GM12891 (cell line): ENCODE results near the gene RTRAF.
A peak's percentile ranks its signal among the peaks of the same experiment; 100 is the strongest.

ENCODE experiments used
- DNase-seq: peaks from one replicate; pipeline ENCODE4 v3.0.0; 2011; ENCODE audit warnings: low spot score; ENCODE audit not compliant: insufficient read length
- FAIRE-seq: peaks from 2 replicates; lab custom pipeline; 2011; peaks lifted over from hg19 to GRCh38; lab: Jason Lieb, UNC
- PAX5 ChIP-seq: IDR thresholded peaks from 2 replicates; pipeline ENCODE4 v1.6.1; 2011; ENCODE audit warnings: low read length, moderate library complexity, mild to moderate bottlenecking; ENCODE audit not compliant: insufficient read depth, severe bottlenecking
- POLR2A ChIP-seq: IDR thresholded peaks from 2 replicates; pipeline ENCODE4 v1.6.1; 2011; ENCODE audit warnings: low read depth, low read length, control low read depth
- POLR2AphosphoS5 ChIP-seq: IDR thresholded peaks from 2 replicates; pipeline ENCODE4 v1.6.1; 2011; ENCODE audit warnings: low read depth, low read length, control low read depth
- POU2F2 ChIP-seq: IDR thresholded peaks from 2 replicates; pipeline ENCODE4 v1.6.1; 2011; ENCODE audit warnings: low read depth, mild to moderate bottlenecking, control low read depth, low read length, moderate library complexity
- SPI1 ChIP-seq: IDR thresholded peaks from 2 replicates; pipeline ENCODE4 v1.6.1; 2011; ENCODE audit warnings: low read depth, low read length, control low read depth
- TAF1 ChIP-seq: IDR thresholded peaks from 2 replicates; pipeline ENCODE4 v1.6.1; 2011; ENCODE audit warnings: low read depth, low read length, control low read depth

Gene RTRAF

GRCh38 chr14:52006361-52006760, 17.0 kb downstream of the RTRAF start:
- DNase-seq = no peak
- FAIRE-seq = no peak
- TF ChIP-seq POLR2A = no peak
- no peak for TF ChIP-seq TAF1
- TF ChIP-seq POU2F2 = no peak
- TF ChIP-seq POLR2AphosphoS5 = no peak
- TF ChIP-seq PAX5 = no peak
- no peak for TF ChIP-seq SPI1

DNA sequence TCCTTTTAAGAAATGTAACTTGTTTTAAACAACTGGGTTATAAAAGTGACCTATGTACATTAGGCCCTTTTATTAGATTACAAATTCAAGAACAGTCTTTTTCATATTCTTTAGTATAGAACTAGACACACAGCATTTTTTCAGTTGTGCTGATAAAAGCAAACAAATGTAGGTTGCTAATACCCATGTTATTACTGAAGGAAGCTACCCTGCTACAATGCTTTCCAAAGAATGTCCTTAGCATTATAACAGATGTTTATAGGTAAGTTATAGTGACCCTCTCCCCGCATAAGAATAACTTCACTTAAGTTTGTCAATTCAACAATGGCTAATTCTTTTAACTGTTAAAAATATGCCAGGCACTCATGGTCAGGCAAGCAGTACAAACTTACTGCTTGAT, 17.9 kb downstream of the RTRAF start:
- no peak for FAIRE-seq
- no peak for DNase-seq
- no peak for TF ChIP-seq POLR2AphosphoS5
- no peak for TF ChIP-seq PAX5
- no peak for TF ChIP-seq POU2F2
- TF ChIP-seq SPI1 = no peak
- no peak for TF ChIP-seq POLR2A
- no peak for TF ChIP-seq TAF1

GRCh38 chr14:52007637-52008036, 18.3 kb downstream of the RTRAF start:
- TF ChIP-seq POLR2A = no peak
- no peak for TF ChIP-seq TAF1
- no peak for TF ChIP-seq SPI1
- TF ChIP-seq POU2F2 = no peak
- TF ChIP-seq PAX5 = no peak
- no peak for TF ChIP-seq POLR2AphosphoS5
- DNase-seq (no peak), FAIRE-seq (no peak)

GRCh38 chr14:52008136-52008535, 18.8 kb downstream of the RTRAF start:
- TF ChIP-seq PAX5 (no peak), POU2F2 (no peak), SPI1 (no peak), TAF1 (no peak), POLR2A (no peak), POLR2AphosphoS5 (no peak)
- FAIRE-seq (no peak), DNase-seq (no peak)

GRCh38 chr14:52010173-52010693, 20.9 kb downstream of the RTRAF start:
- no peak for DNase-seq
- no peak for TF ChIP-seq PAX5
- TF ChIP-seq POU2F2 = no peak
- TF ChIP-seq SPI1 = no peak
- no peak for TF ChIP-seq POLR2A
- no peak for TF ChIP-seq TAF1
- TF ChIP-seq POLR2AphosphoS5 = no peak
- no peak for FAIRE-seq

- FAIRE-seq = no peak
- no peak for DNase-seq
- TF ChIP-seq POLR2AphosphoS5 (no peak), POLR2A (no peak; the same call in 1 of the 2 replicates), TAF1 (no peak), PAX5 (no peak), SPI1 (no peak), POU2F2 (no peak)
These were observed 22.2 kb downstream of the RTRAF start for GRCh38 chr14:52011523-52011922.

- TF ChIP-seq TAF1 (no peak), SPI1 (no peak), POLR2A (no peak), POLR2AphosphoS5 (no peak), POU2F2 (no peak), PAX5 (no peak)
- FAIRE-seq = no peak
- no peak for DNase-seq
These were observed 23.3 kb downstream of the RTRAF start for GRCh38 chr14:52012635-52013034.

DNA sequence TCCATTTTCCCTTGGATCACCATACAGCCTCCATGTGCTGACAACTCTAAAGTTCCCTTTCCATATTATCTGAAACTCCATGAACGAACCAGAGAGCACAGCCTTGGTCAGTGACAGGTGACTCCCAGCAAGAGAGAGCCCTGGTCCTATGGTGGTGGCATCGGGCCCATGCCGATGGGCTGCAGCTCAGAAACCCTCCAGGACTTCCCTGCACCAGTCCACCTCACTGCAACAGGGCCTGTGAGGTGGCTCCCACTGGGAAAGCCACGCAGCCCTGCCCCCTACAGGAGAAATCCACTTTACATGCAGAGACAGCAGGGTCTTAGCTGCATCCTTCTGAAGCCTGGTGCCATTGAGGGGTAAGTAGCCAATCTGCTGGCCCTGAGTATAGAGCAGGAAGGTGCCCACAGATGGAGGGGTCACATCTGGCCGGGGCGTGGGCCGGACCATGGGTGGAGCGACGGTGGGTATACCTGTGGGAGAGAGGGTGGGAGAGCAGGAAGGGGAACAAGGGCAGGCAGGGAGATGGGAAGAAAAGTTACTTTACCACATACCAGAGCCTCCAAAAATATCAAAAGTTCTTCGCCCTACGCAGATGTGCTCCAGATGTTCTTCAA, 24.7 kb downstream of the RTRAF start:
- FAIRE-seq (no peak), DNase-seq (no peak)

GRCh38 chr14:52014601-52015267, 25.4 kb downstream of the RTRAF start:
- no peak for FAIRE-seq
- no peak for DNase-seq
- TF ChIP-seq POLR2AphosphoS5 = no peak
- no peak for TF ChIP-seq SPI1
- TF ChIP-seq POU2F2 = no peak
- no peak for TF ChIP-seq POLR2A
- TF ChIP-seq PAX5 = no peak
- no peak for TF ChIP-seq TAF1

More for the DNA sequence above, 24.7 kb downstream of the RTRAF start:
- TF ChIP-seq POLR2AphosphoS5 (peak; percentile 23; the same call in 1 of the 2 replicates), POLR2A (no peak)

DNA sequence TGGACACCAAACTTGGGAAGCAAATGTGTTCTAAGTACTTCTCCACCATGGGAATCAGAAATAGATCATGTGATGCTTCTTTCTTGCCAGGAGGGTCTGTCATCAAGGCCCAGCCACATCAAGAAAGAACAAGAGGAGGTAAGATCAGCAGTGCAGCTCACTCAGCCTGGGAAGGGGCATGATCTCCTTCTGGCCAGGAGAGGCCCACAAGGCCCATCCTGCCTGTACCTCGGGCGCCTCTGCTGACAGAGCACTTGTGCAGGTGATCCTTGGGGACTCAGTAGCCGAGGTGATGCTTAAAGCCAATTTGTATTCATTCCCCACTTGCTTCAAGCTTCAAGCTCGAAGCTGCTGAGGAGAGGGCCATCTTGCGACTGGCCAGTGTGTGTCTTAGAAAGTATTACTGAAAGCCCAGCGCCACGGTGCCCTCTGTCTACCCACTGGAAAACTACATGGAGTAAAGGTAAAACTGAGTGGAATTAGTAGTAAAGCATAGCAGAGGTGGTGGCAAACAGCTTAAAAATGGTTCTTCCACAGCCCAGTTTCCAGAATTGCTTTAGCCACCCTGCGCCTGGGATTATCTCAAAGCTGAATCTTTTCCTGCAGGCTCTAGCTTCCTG, 26.2 kb downstream of the RTRAF start:
- DNase-seq (no peak), FAIRE-seq (no peak)
- no peak for TF ChIP-seq POLR2A
